IPS-18a (cell line): ENCODE results near the gene EFTUD2.

Experiments
- H3K27ac ChIP-seq: one replicate; pipeline ENCODE4 v1.5.1; 2013; ENCODE audit warnings: low read length
- H3K27me3 ChIP-seq: one replicate; pipeline ENCODE4 v1.6.1; 2013; ENCODE audit warnings: mild to moderate bottlenecking, low read length; ENCODE audit not compliant: control insufficient read depth, insufficient read depth
- H3K36me3 ChIP-seq: one replicate; pipeline ENCODE4 v1.6.1; 2013; ENCODE audit warnings: low read depth, low read length; ENCODE audit not compliant: control insufficient read depth
- H3K4me1 ChIP-seq: one replicate; pipeline ENCODE4 v1.6.1; 2013; ENCODE audit warnings: low read depth, low read length; ENCODE audit not compliant: control insufficient read depth
- H3K4me3 ChIP-seq: one replicate; pipeline ENCODE4 v1.5.1; 2013; ENCODE audit warnings: low read length
- H3K9ac ChIP-seq: one replicate; pipeline ENCODE4 v1.6.1; 2013; ENCODE audit warnings: mild to moderate bottlenecking, low read length, moderate library complexity
- H3K9me3 ChIP-seq: one replicate; pipeline ENCODE4 v1.6.1; 2013; ENCODE audit warnings: low read depth, low read length; ENCODE audit not compliant: control insufficient read depth

The EFTUD2 gene

GRCh38 chr17:44933824-44934744, 34.8 kb upstream of the EFTUD2 start:
- H3K36me3 ChIP-seq: peaks cover 69% of the 10 kb centered on the region
- H3K27ac ChIP-seq: no peak overlapping the region
- no peaks in the 10 kb centered on the region for H3K27me3 ChIP-seq
- H3K4me1 ChIP-seq: no peaks in the 10 kb centered on the region
- no peak overlapping the region for H3K9ac ChIP-seq
- no peaks in the 10 kb centered on the region for H3K9me3 ChIP-seq
- no peak overlapping the region for H3K4me3 ChIP-seq

- no peak overlapping the region for H3K9ac ChIP-seq
- no peaks in the 10 kb centered on the region for H3K4me1 ChIP-seq
- no peaks in the 10 kb centered on the region for H3K27me3 ChIP-seq
- H3K36me3 ChIP-seq: peaks cover 82% of the 10 kb centered on the region
- H3K27ac ChIP-seq: no peak overlapping the region
- H3K4me3 ChIP-seq: no peak overlapping the region
- H3K9me3 ChIP-seq: no peaks in the 10 kb centered on the region
Measured at GRCh38 chr17:44932787-44933097, 33.5 kb upstream of the EFTUD2 start.

- H3K4me3 ChIP-seq: no peak overlapping the region
- H3K9ac ChIP-seq: no peak overlapping the region
- no peak overlapping the region for H3K27ac ChIP-seq
- no peaks in the 10 kb centered on the region for H3K27me3 ChIP-seq
- peaks cover 85% of the 10 kb centered on the region for H3K36me3 ChIP-seq
- H3K4me1 ChIP-seq: no peaks in the 10 kb centered on the region
- no peaks in the 10 kb centered on the region for H3K9me3 ChIP-seq
Measured at GRCh38 chr17:44932096-44932786, 33.0 kb upstream of the EFTUD2 start.

- Histone ChIP-seq H3K27ac (no peak overlapping the region), H3K36me3 (peaks cover 88% of the 10 kb centered on the region), H3K4me1 (no peaks in the 10 kb centered on the region), H3K27me3 (no peaks in the 10 kb centered on the region), H3K4me3 (no peak overlapping the region), H3K9me3 (no peaks in the 10 kb centered on the region), H3K9ac (no peak overlapping the region)
Measured at GRCh38 chr17:44931376-44931775, 32.1 kb upstream of the EFTUD2 start.

GRCh38 chr17:44930667-44931066, 31.4 kb upstream of the EFTUD2 start:
- H3K9ac ChIP-seq: no peak overlapping the region
- no peak overlapping the region for H3K4me3 ChIP-seq
- H3K27ac ChIP-seq: no peak overlapping the region
- no peaks in the 10 kb centered on the region for H3K27me3 ChIP-seq
- H3K4me1 ChIP-seq: no peaks in the 10 kb centered on the region
- peaks cover 88% of the 10 kb centered on the region for H3K36me3 ChIP-seq
- H3K9me3 ChIP-seq: no peaks in the 10 kb centered on the region

- no peaks in the 10 kb centered on the region for H3K27me3 ChIP-seq
- H3K9ac ChIP-seq: no peak overlapping the region
- no peaks in the 10 kb centered on the region for H3K4me1 ChIP-seq
- H3K9me3 ChIP-seq: no peaks in the 10 kb centered on the region
- peaks cover 79% of the 10 kb centered on the region for H3K36me3 ChIP-seq
- H3K4me3 ChIP-seq: no peak overlapping the region
- no peak overlapping the region for H3K27ac ChIP-seq
Measured at GRCh38 chr17:44928950-44929720, 29.9 kb upstream of the EFTUD2 start.

GRCh38 chr17:44928136-44928535, 28.9 kb upstream of the EFTUD2 start:
- no peaks in the 10 kb centered on the region for H3K4me1 ChIP-seq
- no peak overlapping the region for H3K27ac ChIP-seq
- no peak overlapping the region for H3K4me3 ChIP-seq
- peaks cover 71% of the 10 kb centered on the region for H3K36me3 ChIP-seq
- H3K9me3 ChIP-seq: no peaks in the 10 kb centered on the region
- no peaks in the 10 kb centered on the region for H3K27me3 ChIP-seq
- no peak overlapping the region for H3K9ac ChIP-seq

GRCh38 chr17:44927696-44928095, 28.5 kb upstream of the EFTUD2 start:
- Histone ChIP-seq H3K9me3 (no peaks in the 10 kb centered on the region), H3K9ac (no peak overlapping the region), H3K36me3 (peaks cover 66% of the 10 kb centered on the region), H3K4me3 (no peak overlapping the region), H3K4me1 (no peaks in the 10 kb centered on the region), H3K27ac (no peak overlapping the region), H3K27me3 (no peaks in the 10 kb centered on the region)

- H3K9ac ChIP-seq: no peak overlapping the region
- H3K27ac ChIP-seq: no peak overlapping the region
Measured at GRCh38 chr17:44926821-44927525, 27.7 kb upstream of the EFTUD2 start.

GRCh38 chr17:44925731-44926697, 26.8 kb upstream of the EFTUD2 start:
- no peak overlapping the region for H3K9ac ChIP-seq
- H3K27ac ChIP-seq: no peak overlapping the region
- H3K9me3 ChIP-seq: no peaks in the 10 kb centered on the region
- H3K27me3 ChIP-seq: no peaks in the 10 kb centered on the region
- no peaks in the 10 kb centered on the region for H3K4me1 ChIP-seq
- peaks cover 49% of the 10 kb centered on the region for H3K36me3 ChIP-seq
- no peak overlapping the region for H3K4me3 ChIP-seq

More at GRCh38 chr17:44926821-44927525, 27.7 kb upstream of the EFTUD2 start:
- H3K27me3 ChIP-seq: no peaks in the 10 kb centered on the region
- no peaks in the 10 kb centered on the region for H3K4me1 ChIP-seq
- H3K4me3 ChIP-seq: no peak overlapping the region
- peaks cover 59% of the 10 kb centered on the region for H3K36me3 ChIP-seq
- H3K9me3 ChIP-seq: no peaks in the 10 kb centered on the region
